Activated T-helper 17 cell treated with anti-CD3 and anti-CD28 coated beads, Interleukin-2, amount 50 U/mL, for 72 hours (primary cell): ENCODE measurements around the gene PRMT2. TPM values are rescaled to one million over a fixed set of nuclear protein-coding genes. Genes with fewer than 3 reads are reported as not detected.

Source experiments
- total RNA-seq, 2 donors: library from RNA; stranded (reverse); gene quantifications; one replicate each; pipeline ENCODE4 v1.2.3, GENCODE V29; 2022

PRMT2 gene
- total RNA-seq, 2 donors from 2014 or later = 88.2 to 108 TPM

Other genes starting within 250 kb of the PRMT2 start
- 10 to 100 TPM; 43.6 to 49.3 TPM for gene DIP2A, start 176.8 kb upstream of the PRMT2 start, total RNA-seq
- gene S100B, start 30.6 kb upstream of the PRMT2 start, total RNA-seq = not detected